Karpas-422 (cell line): ENCODE measurements around the gene PTPRK. TPM values are rescaled to one million over a fixed set of nuclear protein-coding genes. Genes with fewer than 3 reads are reported as not detected.
"Not testable (repeated sequence)": the region's sequence is repeated elsewhere in the genome, so short reads cannot be mapped to it uniquely, and the experiment has no call there.

Experiments
- DNase-seq: peaks from one replicate; pipeline ENCODE4 v3.0.0-alpha.2; 2015
- H2AFZ ChIP-seq: fragments of 200-600 bp; sonication (generic); 2 replicates; pipeline ENCODE4 v1.6.1; 2014; ENCODE audit warnings: antibody characterized with exemption, low read length, mixed read lengths
- H3K27ac ChIP-seq: fragments of 200-600 bp; sonication (generic); 2 replicates; pipeline ENCODE4 v1.5.1; 2014; ENCODE audit warnings: mild to moderate bottlenecking, low read length, moderate library complexity
- H3K27me3 ChIP-seq: fragments of 200-600 bp; sonication (generic); 2 replicates; pipeline ENCODE4 v1.6.1; 2014; ENCODE audit warnings: low read length, mixed read lengths
- H3K36me3 ChIP-seq: fragments of 200-600 bp; sonication (generic); 2 replicates; pipeline ENCODE4 v1.6.1; 2014; ENCODE audit warnings: low read length, mixed read lengths; ENCODE audit not compliant: insufficient read depth
- H3K4me1 ChIP-seq: fragments of 200-600 bp; sonication (generic); 2 replicates; pipeline ENCODE4 v1.6.1; 2014; ENCODE audit warnings: mild to moderate bottlenecking, low read length, mixed read lengths
- H3K4me2 ChIP-seq: fragments of 200-600 bp; sonication (generic); 2 replicates; pipeline ENCODE4 v1.6.1; 2014; ENCODE audit warnings: low read length, low read depth, mild to moderate bottlenecking; ENCODE audit not compliant: poor library complexity, severe bottlenecking
- H3K4me3 ChIP-seq: fragments of 200-600 bp; sonication (generic); 2 replicates; pipeline ENCODE4 v1.5.1; 2014; ENCODE audit warnings: mild to moderate bottlenecking, antibody characterized with exemption, low read length, mixed read lengths
- H3K79me2 ChIP-seq: fragments of 200-600 bp; sonication (generic); 2 replicates; pipeline ENCODE4 v1.6.1; 2014; ENCODE audit warnings: mild to moderate bottlenecking, low read length, mixed read lengths
- H3K9ac ChIP-seq: fragments of 200-600 bp; sonication (generic); 2 replicates; pipeline ENCODE4 v1.6.0; 2014; ENCODE audit warnings: low read length
- H3K9me2 ChIP-seq: fragments of 200-600 bp; sonication (generic), shearing (Covaris generic); replicated peaks from 2 replicates; pipeline ENCODE4 v1.6.0; 2014; ENCODE audit warnings: mild to moderate bottlenecking, low read length, moderate library complexity; ENCODE audit not compliant: insufficient read depth
- H3K9me3 ChIP-seq: fragments of 300-700, 200-600 bp; sonication (generic); 2 replicates; pipeline ENCODE4 v1.6.1; 2014; ENCODE audit warnings: low read length, mixed read lengths
- H4K20me1 ChIP-seq: fragments of 200-600 bp; sonication (generic); 2 replicates; pipeline ENCODE4 v1.6.1; 2014; ENCODE audit warnings: mild to moderate bottlenecking, antibody characterized with exemption, low read length, low read depth; ENCODE audit not compliant: insufficient read depth
- total RNA-seq: library from RNA; depleted of rRNA; stranded (reverse); fragments of >200 nt; shearing (Covaris generic); gene quantifications from 2 replicates; pipeline ENCODE4 v1.2.3, GENCODE V29; 2014; ENCODE audit warnings: low replicate concordance

Gene PTPRK
- total RNA-seq, 1 experiment from 2014 or later = 0.04 TPM

DNA sequence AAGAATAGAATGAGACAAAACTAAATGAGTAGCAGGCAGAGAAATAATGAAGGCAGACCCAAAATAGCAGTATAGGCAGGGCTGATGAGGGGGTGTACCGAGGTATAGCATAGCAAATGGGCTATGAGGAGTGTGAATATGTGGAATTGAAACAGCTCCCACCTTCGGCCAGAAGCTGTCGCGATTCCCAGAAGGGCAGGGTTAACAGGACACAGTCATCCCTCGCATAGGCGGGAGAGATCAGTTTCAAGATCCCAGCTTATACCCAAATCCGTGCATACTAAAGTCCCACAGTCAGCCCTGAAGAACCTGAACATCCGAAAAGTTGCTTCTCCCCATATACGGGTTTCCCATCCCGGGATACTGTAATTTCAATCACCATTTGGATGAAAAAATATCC is 82.7 kb downstream of the PTPRK start:
- H3K36me3 ChIP-seq = no peaks in the 10 kb centered on the region
- H3K9me3 ChIP-seq = peaks cover 7% of the 10 kb centered on the region
- no peaks in the 10 kb centered on the region for H3K9me2 ChIP-seq
- no peaks in the 10 kb centered on the region for H3K27me3 ChIP-seq
- no peaks in the 10 kb centered on the region for H3K79me2 ChIP-seq
- no peaks in the 10 kb centered on the region for H3K4me1 ChIP-seq
- DNase-seq = no peak
- H3K27ac ChIP-seq = no peak overlapping the region
- H3K4me3 ChIP-seq = no peak overlapping the region
- no peak overlapping the region for H3K4me2 ChIP-seq
- no peak overlapping the region for H3K9ac ChIP-seq
- H2AFZ ChIP-seq = no peak overlapping the region
- H4K20me1 ChIP-seq = no peaks in the 10 kb centered on the region

DNA sequence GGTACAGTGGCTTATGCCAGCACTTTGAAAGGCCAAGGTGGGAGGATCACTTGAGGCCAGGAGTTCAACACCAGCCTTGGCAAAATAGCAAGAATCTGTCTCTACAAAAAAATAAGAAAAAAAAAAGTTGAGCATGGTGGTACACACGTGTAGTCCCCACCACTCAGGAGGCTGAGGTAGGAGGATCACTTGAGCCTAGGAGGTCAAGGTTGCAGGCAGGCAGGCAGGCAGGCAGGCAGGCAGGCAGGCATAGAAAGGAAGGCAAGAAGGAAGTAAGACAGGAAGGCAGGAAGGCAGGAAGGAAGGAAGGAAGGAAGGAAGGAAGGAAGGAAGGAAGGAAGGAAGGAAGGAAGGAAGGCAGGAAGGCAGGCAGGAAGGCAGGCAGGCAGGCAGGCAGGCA is 85.6 kb downstream of the PTPRK start:
- not testable (repeated sequence) for H3K9me3 ChIP-seq, H3K4me1 ChIP-seq, H2AFZ ChIP-seq, H3K4me3 ChIP-seq, H3K27ac ChIP-seq, DNase-seq, H3K79me2 ChIP-seq, H3K27me3 ChIP-seq, H4K20me1 ChIP-seq, H3K4me2 ChIP-seq, H3K9me2 ChIP-seq, H3K36me3 ChIP-seq, H3K9ac ChIP-seq

DNA sequence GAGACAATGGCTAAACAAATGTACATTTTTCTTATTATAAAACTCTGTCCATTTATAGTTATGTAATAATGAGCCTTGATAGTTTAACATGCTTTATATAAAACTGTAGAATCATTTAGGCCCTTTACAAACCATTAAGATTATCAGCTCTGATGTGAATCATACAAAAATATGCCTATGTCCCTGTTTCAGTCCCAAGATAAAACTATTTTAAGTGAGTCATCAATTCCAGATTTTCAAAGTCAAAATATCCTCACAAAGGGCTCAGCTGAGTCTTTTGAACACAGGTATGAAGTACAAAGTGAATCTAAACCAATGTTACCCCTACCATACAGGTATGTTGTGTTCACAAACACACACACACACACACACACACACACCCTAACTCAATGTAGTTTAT is 88.0 kb downstream of the PTPRK start:
- Histone ChIP-seq H3K9me2 (no peaks in the 10 kb centered on the region), H3K36me3 (no peaks in the 10 kb centered on the region), H3K9me3 (peaks cover 2% of the 10 kb centered on the region), H3K9ac (no peak overlapping the region), H4K20me1 (no peaks in the 10 kb centered on the region), H3K4me1 (no peaks in the 10 kb centered on the region), H3K79me2 (no peaks in the 10 kb centered on the region), H3K27ac (no peak overlapping the region), H3K4me3 (no peak overlapping the region), H3K27me3 (no peaks in the 10 kb centered on the region), H2AFZ (no peak overlapping the region), H3K4me2 (no peak overlapping the region)
- no peak for DNase-seq

DNA sequence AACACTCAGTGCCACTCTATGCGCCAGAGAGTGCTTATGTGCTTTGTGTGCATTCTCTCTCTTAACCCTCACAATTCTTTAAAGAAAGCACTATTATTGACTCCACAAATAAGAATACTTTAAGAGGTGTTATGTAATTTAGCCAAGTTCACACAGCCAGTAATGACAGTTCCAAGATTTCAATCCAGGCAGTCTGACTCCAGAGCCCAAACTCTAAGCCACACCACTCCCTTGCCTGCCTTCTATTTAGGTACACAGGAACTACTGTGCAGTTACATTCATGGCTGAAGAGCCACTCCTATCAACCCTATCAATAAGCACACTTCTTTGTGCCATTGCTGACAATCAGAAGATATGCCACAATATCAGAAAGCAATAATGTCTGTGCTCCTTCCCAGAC is 93.3 kb downstream of the PTPRK start:
- peaks cover 9% of the 10 kb centered on the region; the same call in 1 of the 2 replicates for H3K9me3 ChIP-seq
- H3K36me3 ChIP-seq = no peaks in the 10 kb centered on the region
- H3K9me2 ChIP-seq = no peaks in the 10 kb centered on the region
- no peak for DNase-seq
- H3K27ac ChIP-seq = no peak overlapping the region
- H2AFZ ChIP-seq = no peak overlapping the region
- H4K20me1 ChIP-seq = no peaks in the 10 kb centered on the region
- no peak overlapping the region for H3K4me3 ChIP-seq
- H3K9ac ChIP-seq = no peak overlapping the region
- no peak overlapping the region for H3K4me2 ChIP-seq
- no peaks in the 10 kb centered on the region for H3K79me2 ChIP-seq
- no peaks in the 10 kb centered on the region for H3K4me1 ChIP-seq
- no peaks in the 10 kb centered on the region for H3K27me3 ChIP-seq

DNA sequence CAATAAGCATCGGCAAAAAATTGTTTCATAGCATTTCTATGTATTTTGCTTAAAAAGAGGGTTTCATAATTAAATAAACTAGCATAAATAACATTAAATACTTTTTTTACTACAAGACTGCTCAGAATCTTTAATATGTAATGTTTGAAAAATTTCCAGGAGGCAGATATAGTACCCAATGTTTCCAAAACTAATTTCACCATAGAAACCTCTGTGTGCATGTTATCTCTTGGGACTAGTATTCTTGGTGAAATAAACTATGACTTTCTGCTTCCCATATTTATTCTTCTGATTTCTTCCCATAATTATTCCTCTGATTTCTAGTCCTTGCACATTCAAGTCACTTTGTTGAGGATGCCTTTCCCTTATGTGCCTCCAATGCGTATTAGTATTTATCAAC is 94.5 kb downstream of the PTPRK start:
- Histone ChIP-seq H3K9ac (no peak overlapping the region), H3K4me2 (no peak overlapping the region), H3K4me3 (no peak overlapping the region), H2AFZ (no peak overlapping the region), H3K27ac (no peak overlapping the region), H3K4me1 (no peaks in the 10 kb centered on the region), H3K36me3 (no peaks in the 10 kb centered on the region), H3K9me3 (peaks cover 9% of the 10 kb centered on the region; the same call in 1 of the 2 replicates), H4K20me1 (no peaks in the 10 kb centered on the region), H3K27me3 (no peaks in the 10 kb centered on the region), H3K79me2 (no peaks in the 10 kb centered on the region), H3K9me2 (no peaks in the 10 kb centered on the region)
- DNase-seq = no peak

DNA sequence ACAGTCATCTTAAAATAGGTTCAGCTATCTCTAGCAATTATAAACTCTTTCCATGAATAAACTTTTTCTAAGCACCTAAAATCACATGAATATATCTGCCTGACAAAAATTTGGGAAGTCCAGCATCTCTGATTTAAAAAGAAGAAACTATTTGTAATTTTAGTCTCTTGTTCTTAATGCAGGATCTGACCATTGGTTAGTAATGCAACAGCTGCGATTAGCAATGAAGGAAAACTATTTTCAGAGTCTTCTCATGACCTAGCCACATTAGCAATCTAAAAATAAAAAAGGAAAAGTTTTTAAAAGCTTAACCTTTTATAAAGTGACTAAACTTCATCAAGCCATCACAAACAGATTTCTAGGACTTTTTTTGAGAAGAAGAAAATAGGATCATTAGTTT is 97.5 kb downstream of the PTPRK start:
- Histone ChIP-seq H3K27ac (no peak overlapping the region), H3K9me2 (no peaks in the 10 kb centered on the region), H4K20me1 (no peaks in the 10 kb centered on the region)

DNA sequence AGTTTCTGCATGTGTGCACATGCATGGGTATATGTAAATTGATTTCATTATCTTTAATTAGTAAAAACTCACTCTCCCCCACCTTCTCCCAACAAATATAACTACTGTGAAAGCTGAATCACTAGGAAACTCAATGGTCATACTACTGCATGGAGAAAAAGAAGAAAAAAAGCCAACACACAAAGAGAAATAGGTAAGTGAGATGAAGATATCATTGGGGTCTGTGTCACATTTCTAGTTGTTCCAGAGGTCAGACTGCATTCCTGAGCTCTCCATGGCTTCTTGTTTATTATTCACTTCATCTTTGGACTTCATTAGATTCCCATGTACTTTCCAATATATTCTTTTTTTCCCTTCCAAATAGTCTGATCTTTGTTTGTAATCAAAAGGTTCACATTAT is 98.2 kb downstream of the PTPRK start:
- no peaks in the 10 kb centered on the region for H3K27me3 ChIP-seq
- no peaks in the 10 kb centered on the region for H3K79me2 ChIP-seq
- H2AFZ ChIP-seq = no peak overlapping the region
- no peaks in the 10 kb centered on the region for H4K20me1 ChIP-seq
- DNase-seq = no peak
- no peaks in the 10 kb centered on the region for H3K9me2 ChIP-seq
- no peak overlapping the region for H3K4me2 ChIP-seq
- peaks cover 21% of the 10 kb centered on the region; the same call in 1 of the 2 replicates for H3K9me3 ChIP-seq
- no peak overlapping the region for H3K27ac ChIP-seq
- H3K4me3 ChIP-seq = no peak overlapping the region
- H3K9ac ChIP-seq = no peak overlapping the region
- no peaks in the 10 kb centered on the region for H3K4me1 ChIP-seq
- no peaks in the 10 kb centered on the region for H3K36me3 ChIP-seq

More for the DNA sequence above, 97.5 kb downstream of the PTPRK start:
- Histone ChIP-seq H3K9ac (no peak overlapping the region), H3K79me2 (no peaks in the 10 kb centered on the region), H3K4me1 (no peaks in the 10 kb centered on the region), H3K4me3 (no peak overlapping the region), H3K36me3 (no peaks in the 10 kb centered on the region), H3K9me3 (peaks cover 18% of the 10 kb centered on the region; the same call in 1 of the 2 replicates), H3K27me3 (no peaks in the 10 kb centered on the region), H3K4me2 (no peak overlapping the region), H2AFZ (no peak overlapping the region)
- DNase-seq = no peak

DNA sequence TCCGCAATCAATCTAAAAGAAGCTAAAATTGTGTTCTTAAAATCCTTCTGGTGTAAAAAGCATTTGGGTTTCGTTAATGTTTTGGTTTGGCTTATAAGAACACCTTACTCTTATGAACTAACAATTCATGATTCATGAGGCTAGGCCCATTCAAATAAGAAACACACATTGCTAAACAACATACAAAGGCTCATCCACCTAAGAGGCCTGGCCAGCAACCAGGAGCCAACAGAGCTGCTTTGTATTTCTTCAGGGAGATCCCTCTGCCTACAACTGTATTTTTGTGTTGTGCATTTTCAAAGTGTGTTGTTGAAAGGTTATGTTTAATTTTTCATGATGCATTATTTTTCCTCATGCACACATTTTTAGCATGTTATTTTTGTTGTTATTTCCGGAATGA is 98.6 kb downstream of the PTPRK start:
- H3K9me2 ChIP-seq = no peaks in the 10 kb centered on the region
- no peaks in the 10 kb centered on the region for H3K4me1 ChIP-seq
- no peak overlapping the region for H3K4me2 ChIP-seq
- H2AFZ ChIP-seq = no peak overlapping the region
- no peak overlapping the region for H3K27ac ChIP-seq
- H3K9me3 ChIP-seq = peaks cover 19% of the 10 kb centered on the region; the same call in 1 of the 2 replicates
- H3K9ac ChIP-seq = no peak overlapping the region
- H3K79me2 ChIP-seq = no peaks in the 10 kb centered on the region
- no peak for DNase-seq
- H3K27me3 ChIP-seq = no peaks in the 10 kb centered on the region
- no peaks in the 10 kb centered on the region for H4K20me1 ChIP-seq
- no peaks in the 10 kb centered on the region for H3K36me3 ChIP-seq
- no peak overlapping the region for H3K4me3 ChIP-seq

DNA sequence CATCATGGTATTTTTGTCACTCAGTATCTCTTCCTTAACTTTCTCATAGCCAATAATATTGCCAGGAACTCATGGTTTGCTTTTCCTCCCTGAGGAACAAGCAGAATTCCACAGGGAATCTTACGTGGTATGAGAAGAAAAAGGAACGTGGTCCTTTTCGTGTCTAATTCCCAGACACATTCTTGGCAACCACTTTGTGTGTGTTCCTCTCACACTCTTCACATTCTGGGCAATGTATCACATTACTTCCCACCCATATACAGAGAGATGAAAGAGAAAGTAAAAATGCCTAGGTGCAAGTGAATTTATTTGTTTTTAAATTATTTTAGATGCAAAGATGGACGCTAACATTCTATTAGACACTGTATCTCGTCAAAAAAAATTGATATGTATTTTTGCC is 102.7 kb downstream of the PTPRK start:
- H3K36me3 ChIP-seq = no peaks in the 10 kb centered on the region
- no peaks in the 10 kb centered on the region for H3K79me2 ChIP-seq
- no peak overlapping the region for H3K27ac ChIP-seq
- H4K20me1 ChIP-seq = no peaks in the 10 kb centered on the region
- H3K27me3 ChIP-seq = no peaks in the 10 kb centered on the region
- no peak overlapping the region for H3K9ac ChIP-seq
- peaks cover 14% of the 10 kb centered on the region; the same call in 1 of the 2 replicates for H3K9me3 ChIP-seq
- DNase-seq = no peak
- H3K9me2 ChIP-seq = no peaks in the 10 kb centered on the region
- no peak overlapping the region for H2AFZ ChIP-seq
- no peak overlapping the region for H3K4me2 ChIP-seq
- no peak overlapping the region for H3K4me3 ChIP-seq
- H3K4me1 ChIP-seq = no peaks in the 10 kb centered on the region
